Stimulated activated CD4-positive, alpha-beta T cell treated with anti-CD3 and anti-CD28 coated beads, Interleukin-1b, Interleukin-23, amount 100 ng/mL, for 48 hours (primary cell): ENCODE data around the gene OR7D2.
A peak's percentile ranks its signal among the peaks of the same experiment; 100 is the strongest.
"Not testable (repeated sequence)": the region's sequence is repeated elsewhere in the genome, so short reads cannot be mapped to it uniquely, and the experiment has no call there.

Experiments used
- DNase-seq: peaks from one replicate; pipeline ENCODE4 v3.0.0-alpha.2; 2020

OR7D2 gene

GRCh38 chr19:9178901-9179300 is at the start of gene OR7D2:
Gene OR7D2, plus strand, starts transcription at chr19:9178979. Its CDS starts 6,803 bp downstream, at chr19:9185782.
- no peak for DNase-seq

DNA sequence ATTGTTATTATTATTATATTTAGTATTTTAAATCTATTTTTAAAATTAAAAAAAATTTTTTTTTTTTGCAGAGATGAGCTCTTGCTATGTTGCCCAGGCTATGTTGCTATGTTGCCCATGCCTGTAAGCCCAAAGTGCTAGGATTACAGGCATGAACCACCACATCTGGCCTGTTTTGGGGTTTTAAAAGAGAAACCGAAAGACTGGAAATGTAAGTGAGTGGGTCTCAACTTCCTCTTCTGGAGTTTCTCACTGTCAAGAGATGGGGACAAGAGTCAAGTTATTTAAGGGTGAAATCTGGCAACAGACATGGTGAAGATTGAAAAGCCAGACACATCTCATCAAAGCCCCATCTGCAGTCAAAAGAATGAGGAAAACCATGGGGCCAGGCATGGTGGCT is 47.8 kb upstream of the OR7D2 start:
- DNase-seq: no peak

GRCh38 chr19:9132422-9132821 is 46.4 kb upstream of the OR7D2 start:
- DNase-seq: no peak

GRCh38 chr19:9139609-9140158 is 39.1 kb upstream of the OR7D2 start:
- DNase-seq: no peak

GRCh38 chr19:9140159-9140874 is 38.5 kb upstream of the OR7D2 start, which contains the start of gene ZNF317:
Gene ZNF317, plus strand, starts transcription at chr19:9140397. Its CDS starts 15,620 bp downstream, at chr19:9156017.
- peak; percentile 90 for DNase-seq

DNA sequence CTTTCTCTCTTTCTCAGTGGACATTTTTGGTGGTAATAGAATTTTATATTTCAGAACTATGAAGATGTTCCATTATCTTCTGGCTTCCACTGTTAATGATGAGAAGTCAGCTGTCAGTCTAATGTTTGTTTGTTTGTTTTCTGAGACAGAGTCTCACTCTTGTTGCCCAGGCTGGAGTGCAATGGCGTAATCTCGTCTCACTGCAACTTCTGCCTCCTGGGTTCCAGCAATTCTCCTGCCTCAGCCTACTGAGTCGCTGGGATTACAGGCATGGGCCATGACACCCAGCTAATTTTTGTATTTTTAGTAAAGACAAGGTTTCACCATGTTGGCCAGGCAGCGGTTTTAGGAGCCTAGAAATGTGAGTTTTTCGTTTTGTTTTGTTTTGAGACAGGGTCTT is 33.9 kb upstream of the OR7D2 start:
- no peak for DNase-seq

DNA sequence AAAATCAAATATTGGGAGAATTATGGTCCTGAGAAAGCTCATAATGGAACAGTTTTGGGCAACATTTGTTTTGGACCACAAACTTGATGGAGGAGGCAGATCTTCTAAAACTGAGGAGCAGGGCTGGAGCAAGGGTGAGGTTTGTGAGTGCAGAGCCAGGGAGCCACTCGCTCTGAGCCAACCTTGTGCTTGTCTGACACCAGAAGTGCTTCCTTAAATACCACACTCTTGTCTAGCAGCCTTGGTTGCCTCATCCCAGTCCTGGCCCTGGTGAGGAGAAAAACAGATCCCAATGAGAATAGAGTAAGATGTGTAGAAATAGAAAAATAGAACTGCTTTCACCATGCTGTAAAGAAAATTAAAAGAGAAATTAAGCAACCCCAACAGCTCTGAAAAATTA is 31.9 kb upstream of the OR7D2 start:
- DNase-seq: no peak

GRCh38 chr19:9148697-9149096 is 30.1 kb upstream of the OR7D2 start:
- DNase-seq: no peak

GRCh38 chr19:9149997-9150396 is 28.8 kb upstream of the OR7D2 start:
- DNase-seq: no peak

- no peak for DNase-seq
Measured at GRCh38 chr19:9150650-9151049, 28.1 kb upstream of the OR7D2 start.

DNA sequence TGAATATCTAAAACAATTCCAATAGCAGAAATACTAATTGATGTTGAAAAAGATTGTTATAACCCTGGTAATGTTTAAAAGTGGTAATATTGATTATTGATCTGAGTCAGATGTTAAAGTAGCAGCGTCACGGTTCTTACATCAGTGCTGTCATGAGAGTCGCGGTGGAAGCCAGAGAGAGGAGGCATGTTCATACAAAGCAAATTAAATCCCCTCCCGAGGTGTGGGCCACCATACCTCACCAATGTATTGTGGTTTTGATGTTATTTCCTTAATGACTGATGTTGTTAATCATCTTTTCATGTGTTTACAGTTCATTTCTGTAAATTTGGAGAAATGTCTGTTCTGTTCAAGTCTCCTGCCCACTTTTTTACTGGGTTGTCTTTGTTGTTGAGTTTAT is 27.4 kb upstream of the OR7D2 start:
- no peak for DNase-seq

DNA sequence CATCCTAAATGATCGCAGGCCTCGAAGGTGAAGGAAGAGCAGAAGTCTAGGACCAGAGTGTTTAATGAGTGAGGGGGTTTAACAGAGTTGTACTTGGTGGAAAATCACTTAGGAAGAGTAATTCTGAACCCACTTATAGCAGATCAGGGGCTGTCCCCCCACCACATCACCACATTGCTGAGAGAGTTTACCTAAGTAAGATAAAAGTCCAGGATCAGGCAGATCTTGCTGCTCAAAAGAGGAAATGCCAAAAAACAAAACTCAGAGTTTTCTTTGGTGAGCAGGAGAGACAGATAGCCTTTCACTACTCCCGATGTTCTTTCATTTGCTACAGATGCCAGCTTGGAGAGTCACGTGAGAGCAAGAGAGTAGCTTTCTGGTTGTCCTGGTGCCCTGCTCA is 23.2 kb upstream of the OR7D2 start:
- no peak for DNase-seq

DNA sequence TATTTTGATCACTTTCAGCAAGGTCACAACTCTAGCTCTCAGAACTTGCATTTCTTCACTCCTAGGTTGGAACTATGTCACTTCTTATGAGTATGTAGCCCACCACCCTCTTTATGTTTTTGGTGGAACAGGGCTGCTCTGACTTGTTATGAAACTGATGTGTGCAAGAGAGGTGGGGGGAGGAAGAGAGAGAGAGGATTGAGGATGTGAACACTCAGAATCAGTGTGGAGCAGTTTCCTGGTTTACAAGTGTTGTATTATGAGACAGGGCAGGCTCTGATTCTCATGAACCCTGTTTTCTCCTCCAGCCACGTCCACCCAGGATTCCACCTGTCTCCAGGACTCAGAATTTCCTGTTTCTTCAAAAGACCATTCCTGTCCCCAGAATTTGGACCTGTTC is 22.5 kb upstream of the OR7D2 start:
- no peak for DNase-seq

DNA sequence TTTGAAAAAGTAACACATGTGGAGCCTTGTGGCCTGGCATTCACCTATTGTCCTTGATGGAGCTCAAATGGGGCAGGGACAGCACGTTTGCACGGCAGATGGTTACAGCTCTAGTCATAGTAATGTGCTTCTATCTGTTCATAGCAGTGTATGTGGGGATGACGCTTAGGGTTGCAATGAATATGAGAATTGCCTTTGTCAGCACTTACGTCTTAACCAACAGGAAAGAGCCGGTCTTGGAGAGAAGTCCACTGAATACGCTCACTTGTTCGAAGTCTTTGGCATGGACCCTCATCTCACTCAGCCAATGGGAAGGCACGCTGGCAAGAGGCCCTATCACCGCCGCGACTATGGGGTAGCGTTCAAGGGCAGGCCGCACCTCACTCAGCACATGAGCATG is 18.9 kb upstream of the OR7D2 start:
- no peak for DNase-seq

DNA sequence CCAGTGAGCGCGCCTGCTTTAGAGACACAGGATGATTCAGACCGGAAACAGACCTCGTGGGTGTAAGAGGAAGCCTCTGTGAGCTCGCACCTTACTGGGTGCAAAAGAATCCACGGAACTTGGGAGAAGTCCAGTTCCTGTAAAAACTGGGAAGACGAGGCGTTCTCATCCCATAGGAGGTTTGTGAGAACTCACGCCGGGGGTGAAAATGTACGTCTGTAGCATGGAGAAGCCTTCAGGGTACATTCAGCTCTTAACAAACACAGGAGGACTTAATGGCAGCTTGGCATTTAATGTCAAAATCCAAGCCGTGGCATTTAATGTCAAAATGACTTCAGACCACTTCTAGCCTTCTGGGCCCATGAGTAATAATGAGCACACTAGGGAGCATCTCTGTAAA is 17.4 kb upstream of the OR7D2 start:
- no peak for DNase-seq

DNA sequence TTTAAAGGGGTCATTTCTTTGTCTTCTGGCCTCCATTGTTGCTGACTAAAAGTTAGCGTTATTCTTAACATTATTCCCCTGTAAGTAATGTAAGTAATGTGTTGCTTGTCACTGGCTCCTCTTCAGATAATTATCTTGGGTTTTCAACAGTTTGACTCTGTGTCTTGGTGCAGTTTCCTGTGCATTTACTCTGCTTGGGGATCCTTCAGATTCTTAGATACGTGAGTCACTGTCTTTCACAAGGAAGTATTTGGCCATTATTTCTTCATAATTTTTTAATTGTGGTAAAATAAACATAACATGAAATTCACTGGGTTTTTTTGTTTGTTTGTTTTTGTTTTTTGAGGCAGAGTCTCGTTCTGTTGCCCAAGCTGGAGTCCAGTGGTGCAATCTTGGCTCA is 13.5 kb upstream of the OR7D2 start:
- no peak for DNase-seq

- DNase-seq: no peak
Measured at GRCh38 chr19:9166846-9167245, 11.9 kb upstream of the OR7D2 start.

DNA sequence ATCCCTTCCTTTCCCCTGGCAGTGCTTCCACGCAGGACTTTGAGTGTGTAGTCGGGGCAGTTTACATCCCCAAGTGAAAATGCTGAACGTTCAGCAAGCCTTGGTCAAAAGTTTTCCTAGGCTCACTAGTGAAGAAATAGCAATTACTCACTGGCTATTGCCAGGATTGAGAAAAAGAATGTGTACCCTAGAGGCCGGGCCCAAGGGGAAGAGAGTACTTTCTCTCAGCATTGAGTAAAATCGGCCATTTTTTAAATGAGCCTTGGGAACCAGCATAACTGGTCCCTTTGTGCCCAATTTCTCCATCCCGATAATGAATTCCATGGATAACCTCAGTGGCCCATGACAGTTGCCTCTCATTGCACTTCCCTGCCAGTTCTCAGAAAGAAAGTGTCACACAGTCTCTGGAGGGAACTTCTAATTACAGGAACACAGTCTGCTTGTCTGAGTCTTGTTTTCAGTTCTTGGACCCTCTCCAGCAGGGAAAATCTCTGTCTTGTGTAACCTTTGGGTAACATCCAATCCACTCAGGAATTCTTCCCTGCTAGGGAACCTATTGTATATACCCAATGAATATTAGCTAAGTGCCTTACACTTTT is 7.3 kb upstream of the OR7D2 start:
- no peak for DNase-seq

GRCh38 chr19:9175326-9175725 is 3.5 kb upstream of the OR7D2 start:
- no peak for DNase-seq

DNA sequence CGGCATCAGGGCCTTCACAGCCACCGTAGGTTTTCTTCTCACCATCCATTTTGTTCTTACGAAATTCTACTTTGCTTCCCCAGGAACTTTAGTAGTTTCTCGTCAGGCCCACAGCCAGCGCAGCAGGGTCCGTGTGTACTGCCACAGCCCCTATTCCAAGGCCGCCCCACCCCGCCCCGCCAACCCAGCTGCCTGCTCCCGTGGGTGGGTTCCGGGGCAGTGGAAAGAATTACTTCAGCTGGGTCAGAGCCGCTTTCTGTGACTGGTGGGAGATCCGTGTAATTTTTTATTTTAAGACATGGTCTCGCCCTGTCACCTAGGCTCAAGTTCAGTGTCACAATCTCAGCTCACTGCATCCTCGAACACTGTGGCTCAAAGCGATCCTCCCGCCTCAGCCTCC is 4.2 kb downstream of the OR7D2 start:
- DNase-seq: no peak

DNA sequence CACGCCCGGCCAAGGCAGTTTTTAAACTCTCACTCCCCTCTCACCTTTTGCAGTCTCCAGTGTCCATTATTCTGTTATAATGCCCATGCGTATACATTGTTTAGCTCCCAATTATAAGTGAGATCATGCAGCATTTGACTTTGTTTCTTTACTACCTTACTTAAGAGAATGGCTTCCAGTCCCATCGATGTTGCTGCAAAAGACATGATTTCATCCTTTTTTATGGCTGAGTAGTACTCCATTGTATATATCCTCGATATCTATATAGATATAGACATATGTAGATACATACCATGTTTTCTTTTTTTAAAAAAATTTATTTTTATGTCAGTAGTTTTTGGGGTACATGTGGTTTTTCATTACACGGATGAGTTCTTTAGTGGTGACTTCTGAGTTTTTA is 8.4 kb downstream of the OR7D2 start:
- no peak for DNase-seq

DNA sequence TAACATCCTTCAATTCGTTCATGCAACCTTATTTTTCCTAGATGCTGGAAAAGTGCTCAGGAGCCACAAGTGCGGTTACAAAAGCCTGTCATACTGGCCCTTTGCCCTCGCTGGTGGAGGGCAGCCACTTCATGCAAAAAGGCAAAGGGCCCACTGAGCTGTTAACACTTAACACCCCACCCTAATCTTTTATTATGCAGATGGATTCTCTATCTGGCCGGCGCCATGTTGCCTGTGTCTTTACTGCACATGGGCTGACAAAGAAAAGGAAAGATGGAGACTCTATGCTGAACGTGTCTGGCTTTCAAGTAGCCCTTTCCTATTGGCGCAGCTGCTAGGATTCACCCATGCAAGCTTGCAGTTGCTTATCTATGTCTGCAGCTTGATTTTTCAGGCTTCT is 10.8 kb downstream of the OR7D2 start:
- no peak for DNase-seq

DNA sequence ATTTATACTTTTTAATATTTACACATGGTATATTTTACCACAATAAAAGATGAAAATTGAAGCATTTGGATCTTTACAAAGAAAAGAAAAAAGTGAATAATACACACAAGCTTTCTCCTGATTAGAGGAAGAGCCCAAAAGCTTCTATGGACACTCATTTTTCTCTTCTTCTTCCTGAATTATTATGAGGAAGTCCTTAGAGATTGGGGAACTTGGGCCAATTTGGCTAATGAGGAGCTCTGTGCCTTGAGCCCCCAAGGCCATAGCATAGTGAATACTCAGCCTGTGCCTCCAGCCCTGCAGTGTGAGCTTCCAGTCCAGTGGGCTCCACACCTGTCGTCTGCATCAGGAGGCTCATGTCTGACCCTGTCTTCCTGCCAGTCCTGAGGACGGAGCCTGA is 19.3 kb downstream of the OR7D2 start:
- DNase-seq: not testable (repeated sequence)

- peak; percentile 65 for DNase-seq
Measured at GRCh38 chr19:9205501-9206113, 26.8 kb downstream of the OR7D2 start.
